Right atrium auricular region (tissue), 2 donors: ENCODE measurements around the gene PIGN. TPM values are rescaled to one million over a fixed set of nuclear protein-coding genes. Genes with fewer than 3 reads are reported as not detected.
"Not testable (repeated sequence)": the region's sequence is repeated elsewhere in the genome, so short reads cannot be mapped to it uniquely, and the experiment has no call there.

ENCODE experiments used
- DNase-seq: peaks from one replicate; pipeline ENCODE4 v3.0.0-alpha.2; 2019; ENCODE audit warnings: low spot score
- H3K27ac ChIP-seq, 2 donors: fragments of 200-600 bp; sonication (generic); 1 replicate in 1 of 2; 2 replicates in 1 of 2; pipeline ENCODE4 v1.5.1; 2016 to 2019
- H3K27me3 ChIP-seq, 2 donors: fragments of 200-600 bp; sonication (generic); one replicate each; pipeline versions ENCODE4 v1.5.1 to v1.6.0; 2017 to 2019
- H3K36me3 ChIP-seq: fragments of 200-600 bp; sonication (generic); one replicate; pipeline ENCODE4 v1.5.1; 2016
- H3K4me1 ChIP-seq, 2 donors: fragments of 200-600 bp; sonication (generic); one replicate each; pipeline versions ENCODE4 v1.5.1 to v1.6.0; 2017 to 2019
- H3K4me3 ChIP-seq, 2 donors: fragments of 200-600 bp; sonication (generic); 1 replicate in 1 of 2; 2 replicates in 1 of 2; pipeline ENCODE4 v1.5.1; 2017 to 2019; ENCODE audit warnings: mild to moderate bottlenecking in 1 of 2, moderate library complexity in 1 of 2
- H3K9me3 ChIP-seq, 2 donors: fragments of 200-600 bp; sonication (generic); one replicate each; pipeline ENCODE4 v1.5.1; 2019
- total RNA-seq, 2 donors: library from RNA; depleted of rRNA; stranded (reverse); fragments of >200 nt; gene quantifications; one replicate each; pipeline ENCODE4 v1.1.0, GENCODE V29; 2016
- TF ChIP-seq, protein P1 (sequence below), 2 donors: fragments of 200-600 bp; sonication (generic); IDR thresholded peaks; one replicate each; pipeline ENCODE4 v1.5.1; 2019; ENCODE audit warnings: antibody characterized with exemption in 2 of 2

Gene PIGN
- total RNA-seq, 2 donors from 2014 or later = 10.8 to 16.8 TPM

DNA sequence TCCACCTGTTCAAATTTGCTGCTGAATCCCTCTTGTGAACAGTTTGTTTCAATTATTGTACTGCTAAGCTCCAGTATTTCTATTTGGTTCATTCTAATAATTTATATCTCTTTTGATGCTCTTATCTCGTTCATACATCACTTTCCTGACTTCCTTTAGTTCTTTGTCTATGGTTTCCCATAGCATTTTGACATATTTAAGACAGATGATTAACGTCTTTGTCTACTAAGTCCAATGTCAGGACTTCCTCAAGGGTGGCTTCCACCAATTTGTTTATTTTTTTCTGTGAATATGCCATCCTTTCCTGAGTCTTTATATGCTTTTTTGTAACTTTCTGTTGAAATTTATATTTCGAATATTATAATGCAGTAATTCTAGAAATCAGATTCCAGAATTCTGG lies 9.6 kb downstream of the PIGN start:
- no peak overlapping the region for H3K4me3 ChIP-seq
- DNase-seq = no peak
- H3K27ac ChIP-seq = no peak overlapping the region
- TF ChIP-seq, protein P1, sequence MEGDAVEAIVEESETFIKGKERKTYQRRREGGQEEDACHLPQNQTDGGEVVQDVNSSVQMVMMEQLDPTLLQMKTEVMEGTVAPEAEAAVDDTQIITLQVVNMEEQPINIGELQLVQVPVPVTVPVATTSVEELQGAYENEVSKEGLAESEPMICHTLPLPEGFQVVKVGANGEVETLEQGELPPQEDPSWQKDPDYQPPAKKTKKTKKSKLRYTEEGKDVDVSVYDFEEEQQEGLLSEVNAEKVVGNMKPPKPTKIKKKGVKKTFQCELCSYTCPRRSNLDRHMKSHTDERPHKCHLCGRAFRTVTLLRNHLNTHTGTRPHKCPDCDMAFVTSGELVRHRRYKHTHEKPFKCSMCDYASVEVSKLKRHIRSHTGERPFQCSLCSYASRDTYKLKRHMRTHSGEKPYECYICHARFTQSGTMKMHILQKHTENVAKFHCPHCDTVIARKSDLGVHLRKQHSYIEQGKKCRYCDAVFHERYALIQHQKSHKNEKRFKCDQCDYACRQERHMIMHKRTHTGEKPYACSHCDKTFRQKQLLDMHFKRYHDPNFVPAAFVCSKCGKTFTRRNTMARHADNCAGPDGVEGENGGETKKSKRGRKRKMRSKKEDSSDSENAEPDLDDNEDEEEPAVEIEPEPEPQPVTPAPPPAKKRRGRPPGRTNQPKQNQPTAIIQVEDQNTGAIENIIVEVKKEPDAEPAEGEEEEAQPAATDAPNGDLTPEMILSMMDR (IDR thresholded peaks at IDR 0.05) = no peak
- H3K27me3 ChIP-seq = no peaks in the 10 kb centered on the region
- no peaks in the 10 kb centered on the region for H3K36me3 ChIP-seq
- H3K4me1 ChIP-seq = no peaks in the 10 kb centered on the region
- no peaks in the 10 kb centered on the region for H3K9me3 ChIP-seq

DNA sequence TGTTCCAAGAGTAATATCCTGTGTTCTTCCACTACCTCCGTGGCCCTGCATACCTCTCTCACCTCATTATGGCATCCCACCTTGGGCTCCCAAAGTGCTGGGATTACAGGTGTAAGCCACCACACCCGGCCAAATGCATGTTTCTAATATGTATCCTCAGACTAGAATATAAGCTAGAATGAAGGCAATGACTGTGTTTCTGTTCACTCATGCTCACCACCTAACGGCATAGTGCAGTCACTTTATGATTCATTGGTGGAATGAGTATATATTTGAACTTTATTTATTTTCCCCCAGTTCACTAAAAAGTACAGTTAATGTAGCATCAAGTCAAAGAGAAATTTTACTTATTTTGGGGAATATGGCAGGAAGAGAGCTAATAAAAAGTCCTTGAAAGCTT lies 11.3 kb downstream of the PIGN start:
- Histone ChIP-seq H3K4me1 (no peaks in the 10 kb centered on the region), H3K27me3 (no peaks in the 10 kb centered on the region), H3K27ac (no peak overlapping the region), H3K9me3 (no peaks in the 10 kb centered on the region), H3K36me3 (no peaks in the 10 kb centered on the region), H3K4me3 (no peak overlapping the region)
- no peak for DNase-seq
- TF ChIP-seq, protein P1 (IDR thresholded peaks at IDR 0.05) = no peak

- no peaks in the 10 kb centered on the region for H3K27me3 ChIP-seq
- H3K4me1 ChIP-seq = no peaks in the 10 kb centered on the region
- no peak overlapping the region for H3K4me3 ChIP-seq
- DNase-seq = no peak
- H3K36me3 ChIP-seq = no peaks in the 10 kb centered on the region
- no peaks in the 10 kb centered on the region for H3K9me3 ChIP-seq
- H3K27ac ChIP-seq = no peak overlapping the region
- TF ChIP-seq, protein P1 (IDR thresholded peaks at IDR 0.05) = no peak
Measured at GRCh38 chr18:62172298-62172697, 14.6 kb downstream of the PIGN start.

DNA sequence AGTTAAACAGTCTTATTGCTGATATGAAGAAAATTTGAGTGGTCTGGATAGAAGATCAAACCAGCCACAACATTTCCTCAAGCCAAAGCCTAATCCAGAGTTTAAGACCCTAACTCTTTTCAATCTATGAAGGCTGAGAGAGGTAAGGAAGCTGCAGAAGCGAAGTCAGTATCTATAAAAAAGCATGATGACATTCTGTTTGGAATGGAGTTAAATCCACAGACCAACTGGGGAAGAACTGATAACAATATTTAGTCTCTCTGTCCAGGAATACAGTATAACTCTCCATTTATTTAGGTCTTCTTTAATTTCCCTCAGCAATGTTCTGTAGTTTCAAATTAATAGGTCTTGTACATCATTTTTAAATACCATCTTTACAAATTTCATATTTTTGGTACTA lies 16.0 kb downstream of the PIGN start:
- Histone ChIP-seq H3K27ac (no peak overlapping the region), H3K36me3 (no peaks in the 10 kb centered on the region), H3K27me3 (no peaks in the 10 kb centered on the region), H3K4me1 (no peaks in the 10 kb centered on the region), H3K9me3 (no peaks in the 10 kb centered on the region), H3K4me3 (no peak overlapping the region)
- no peak for DNase-seq
- TF ChIP-seq, protein P1 (IDR thresholded peaks at IDR 0.05) = no peak

DNA sequence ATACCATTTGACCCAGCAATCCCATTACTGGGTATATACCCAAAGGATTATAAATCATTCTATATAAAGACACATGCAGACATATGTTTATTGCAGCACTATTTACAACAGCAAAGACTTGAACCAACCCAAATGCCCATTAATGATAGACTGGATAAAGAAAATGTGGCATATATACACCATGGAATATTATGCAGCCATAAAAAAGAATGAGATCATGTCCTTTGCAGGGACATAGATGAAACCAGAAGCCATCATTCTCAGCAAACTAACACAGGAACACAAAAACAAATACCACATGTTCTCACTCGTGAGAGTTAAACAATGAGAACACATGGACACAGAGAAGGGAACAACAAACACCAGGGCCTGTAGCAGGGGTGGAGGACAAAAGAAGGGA lies 20.3 kb downstream of the PIGN start:
- DNase-seq, H3K27ac ChIP-seq, H3K4me3 ChIP-seq, H3K27me3 ChIP-seq, H3K4me1 ChIP-seq, H3K36me3 ChIP-seq, H3K9me3 ChIP-seq: not testable (repeated sequence)

- DNase-seq = no peak
- Histone ChIP-seq H3K27ac (no peak overlapping the region), H3K36me3 (no peaks in the 10 kb centered on the region), H3K9me3 (no peaks in the 10 kb centered on the region), H3K4me1 (no peaks in the 10 kb centered on the region), H3K4me3 (no peak overlapping the region), H3K27me3 (no peaks in the 10 kb centered on the region)
- TF ChIP-seq, protein P1 (IDR thresholded peaks at IDR 0.05) = no peak
Measured at GRCh38 chr18:62165583-62165982, 21.3 kb downstream of the PIGN start.
